Ovary (tissue), 9 donors: Measurements from ENCODE around the gene PAK3. TPM values are rescaled to one million over a fixed set of nuclear protein-coding genes. Genes with fewer than 3 reads are reported as not detected.

ENCODE experiments used
- DNase-seq, 5 donors: peaks; one replicate each; pipeline ENCODE4 v3.0.0-alpha.2; 2019 to 2020
- H3K27ac ChIP-seq, 2 donors: fragments of 200-600 bp; one replicate each; pipeline versions ENCODE4 v1.5.1 to v1.8.0; 2019 to 2022
- H3K27me3 ChIP-seq: fragments of 200-600 bp; one replicate; pipeline ENCODE4 v1.8.0; 2022
- H3K36me3 ChIP-seq: fragments of 200-600 bp; sonication (generic); one replicate; pipeline ENCODE4 v1.5.1; 2019
- H3K4me1 ChIP-seq: one replicate; pipeline ENCODE4 v1.8.1; 2013; ENCODE audit warnings: mild to moderate bottlenecking, moderate library complexity; ENCODE audit not compliant: insufficient read depth
- H3K4me3 ChIP-seq: fragments of 200-600 bp; sonication (generic); one replicate; pipeline ENCODE4 v1.5.1; 2017
- H3K9me3 ChIP-seq, 2 donors: fragments of 200-600 bp in 1 of 2; sonication (generic) in 1 of 2; one replicate each; pipeline versions ENCODE4 v1.5.1 to v1.8.1; 2013 to 2019; ENCODE audit warnings: mild to moderate bottlenecking in 1 of 2, moderate library complexity in 1 of 2
- EP300 ChIP-seq: sonication (generic); formaldehyde crosslinking; IDR thresholded peaks from one replicate; pipeline ENCODE4 v1.6.1; 2017; ENCODE audit warnings: antibody characterized with exemption
- POLR2A ChIP-seq: fragments of 450-650 bp; IDR thresholded peaks from one replicate; pipeline ENCODE4 v1.6.1; 2017; ENCODE audit warnings: antibody characterized with exemption, mild to moderate bottlenecking, moderate library complexity
- WGBS, 3 donors: extraction: QIAGEN DNeasy Blood & Tissue Kit in 1 of 3; methylation state at CpG; one replicate each; pipeline versions ENCODE4 v1.1.5 to v1.1.7; 2013 to 2017; 5-methylcytosine and 5-hydroxymethylcytosine counted together
- intact Hi-C, 4 donors: fragments of 100-400 bp; cut with DNase I; formaldehyde crosslinking; loops; one replicate each; pipeline versions ENCODE4 v1.11.0 to v1.15.1; 2022 to 2023
- polyA plus RNA-seq, 2 donors: library from polyadenylated mRNA; stranded (reverse); fragments of 200-250 nt in 1 of 2; fragments of 350-450 nt in 1 of 2; fragmentation: Illumina TruSeq in 1 of 2; extraction: RNeasy Lipid Tissue Mini Kit (QIAGEN cat#74804) in 1 of 2; gene quantifications; one replicate each; pipeline ENCODE4 v1.2.3, GENCODE V29; 2013 to 2014
- total RNA-seq, 7 donors: library from RNA; depleted of rRNA in 2 of 7; stranded (reverse); fragments of >200 nt in 2 of 7; fragmentation: NEBNext Ultra II Directional in 3 of 7; extraction: Animal tissue kit (Norgen Biotek cat#: 25700) in 3 of 7; gene quantifications; one replicate each; pipeline versions ENCODE4 v1.1.0 to v1.2.4, GENCODE V29; 2016 to 2023
- TF ChIP-seq, protein P1 (sequence below), 3 donors: fragments of 450-650 bp in 2 of 3; fragments of 200-600 bp in 1 of 3; IDR thresholded peaks; one replicate each; pipeline versions ENCODE4 v1.5.1 to v1.8.0; 2016 to 2022; ENCODE audit warnings: antibody characterized with exemption in 3 of 3, mild to moderate bottlenecking in 1 of 3
- donor health status: DM: no; HTN: no; CAD: no; lungs with moderate emphysema.
- donor health status: DM: no; HTN: no; CAD: no.
- donor health status: Bipolar disorder and iron deficiency.
- donor health status: DM: yes; HTN: yes; CAD: no.
- donor health status: DM: no; HTN: no; CAD: no.
- donor health status: DM: yes; HTN: yes; CAD: no.

Gene PAK3
- total and polyA plus RNA-seq, 9 donors, result 0.61 to 15.8 (median 5.4) TPM

- no peak for DNase-seq
- H3K27ac ChIP-seq, result no peak overlapping the region
- no peaks in the 10 kb centered on the region for H3K27me3 ChIP-seq
- no peaks in the 10 kb centered on the region for H3K36me3 ChIP-seq
- H3K4me3 ChIP-seq, result no peak overlapping the region
- intact Hi-C loops, result no loop called here
- WGBS, 3 donors, result 42 to 50% (median 45%) methylated on average over 1 of the region's 1 CpG
- no peaks in the 10 kb centered on the region for H3K9me3 ChIP-seq
- TF ChIP-seq POLR2A (no peak), EP300 (no peak)
- H3K4me1 ChIP-seq, result no peaks in the 10 kb centered on the region
Measured at GRCh38 chrX:111083081-111083480, 12.9 kb upstream of the PAK3 start.

GRCh38 chrX:111086591-111087006 lies 9.4 kb upstream of the PAK3 start:
- H3K4me3 ChIP-seq, result no peak overlapping the region
- H3K4me1 ChIP-seq, result no peaks in the 10 kb centered on the region
- H3K36me3 ChIP-seq, result no peaks in the 10 kb centered on the region
- no peak for DNase-seq
- TF ChIP-seq EP300 (no peak), POLR2A (no peak)
- TF ChIP-seq, protein P1, sequence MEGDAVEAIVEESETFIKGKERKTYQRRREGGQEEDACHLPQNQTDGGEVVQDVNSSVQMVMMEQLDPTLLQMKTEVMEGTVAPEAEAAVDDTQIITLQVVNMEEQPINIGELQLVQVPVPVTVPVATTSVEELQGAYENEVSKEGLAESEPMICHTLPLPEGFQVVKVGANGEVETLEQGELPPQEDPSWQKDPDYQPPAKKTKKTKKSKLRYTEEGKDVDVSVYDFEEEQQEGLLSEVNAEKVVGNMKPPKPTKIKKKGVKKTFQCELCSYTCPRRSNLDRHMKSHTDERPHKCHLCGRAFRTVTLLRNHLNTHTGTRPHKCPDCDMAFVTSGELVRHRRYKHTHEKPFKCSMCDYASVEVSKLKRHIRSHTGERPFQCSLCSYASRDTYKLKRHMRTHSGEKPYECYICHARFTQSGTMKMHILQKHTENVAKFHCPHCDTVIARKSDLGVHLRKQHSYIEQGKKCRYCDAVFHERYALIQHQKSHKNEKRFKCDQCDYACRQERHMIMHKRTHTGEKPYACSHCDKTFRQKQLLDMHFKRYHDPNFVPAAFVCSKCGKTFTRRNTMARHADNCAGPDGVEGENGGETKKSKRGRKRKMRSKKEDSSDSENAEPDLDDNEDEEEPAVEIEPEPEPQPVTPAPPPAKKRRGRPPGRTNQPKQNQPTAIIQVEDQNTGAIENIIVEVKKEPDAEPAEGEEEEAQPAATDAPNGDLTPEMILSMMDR (IDR thresholded peaks at IDR 0.05), result no peak
- no peaks in the 10 kb centered on the region for H3K9me3 ChIP-seq
- H3K27ac ChIP-seq, result peak overlapping the region in 1 of 2 donors; percentile 38
- no peaks in the 10 kb centered on the region for H3K27me3 ChIP-seq
- 14 to 35% (median 23%) methylated on average over 6 of the region's 6 CpGs for WGBS, 3 donors
- intact Hi-C loops, result no loop called here

DNA sequence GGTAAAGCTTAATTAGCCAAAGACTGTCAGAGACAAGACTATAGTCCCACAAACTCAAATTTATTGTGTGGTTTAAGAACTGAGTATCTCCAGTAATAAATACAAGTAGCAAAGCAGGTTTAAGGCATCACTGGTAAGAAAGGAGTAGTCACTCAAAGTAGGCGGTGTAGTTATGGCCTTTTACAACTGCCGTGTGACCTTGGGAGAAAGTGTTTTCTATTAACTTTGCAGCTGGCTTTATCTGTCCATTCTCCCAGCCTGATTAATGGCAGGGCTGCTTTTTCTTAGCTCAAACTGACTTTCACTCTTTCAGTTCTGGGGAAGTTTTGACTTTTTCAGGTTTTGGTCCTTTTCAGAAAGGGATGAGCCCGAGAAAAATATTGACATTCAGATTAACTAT lies 7.4 kb upstream of the PAK3 start:
- intact Hi-C loops, result no loop called here
- no peaks in the 10 kb centered on the region for H3K36me3 ChIP-seq
- 21 to 29% (median 27%) methylated on average over 3 of the region's 3 CpGs for WGBS, 3 donors
- no peak for DNase-seq
- no peaks in the 10 kb centered on the region for H3K27me3 ChIP-seq
- TF ChIP-seq, protein P1 (IDR thresholded peaks at IDR 0.05), result no peak
- TF ChIP-seq POLR2A, result no peak
- TF ChIP-seq EP300, result no peak
- H3K4me1 ChIP-seq, result no peaks in the 10 kb centered on the region
- no peaks in the 10 kb centered on the region for H3K9me3 ChIP-seq
- H3K4me3 ChIP-seq, result no peak overlapping the region
- H3K27ac ChIP-seq, result no peak overlapping the region

DNA sequence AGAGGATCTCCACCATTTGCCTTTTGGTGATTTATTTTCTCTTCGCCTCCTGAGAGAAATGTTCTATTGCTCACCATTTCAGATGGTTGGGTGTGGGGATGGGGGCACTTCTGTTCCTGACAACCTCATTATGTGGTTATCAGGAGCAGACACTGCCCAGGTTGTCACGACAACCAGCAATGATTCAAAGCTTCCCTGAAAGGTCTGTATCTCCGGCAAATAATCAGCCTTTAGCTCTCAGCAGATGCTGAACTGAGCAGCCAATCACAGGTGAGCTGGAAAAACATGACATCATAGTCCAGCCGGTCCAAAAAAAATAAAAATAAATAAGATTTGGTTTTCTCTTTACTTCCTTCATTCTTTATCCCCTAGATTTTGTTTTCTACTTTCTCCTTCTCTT lies 5.5 kb upstream of the PAK3 start:
- intact Hi-C loops, result no loop called here
- Histone ChIP-seq H3K27ac (no peak overlapping the region), H3K36me3 (no peaks in the 10 kb centered on the region), H3K4me1 (no peaks in the 10 kb centered on the region), H3K27me3 (no peaks in the 10 kb centered on the region), H3K9me3 (no peaks in the 10 kb centered on the region), H3K4me3 (no peak overlapping the region)
- no peak for TF ChIP-seq POLR2A
- TF ChIP-seq, protein P1 (IDR thresholded peaks at IDR 0.05), result no peak
- TF ChIP-seq EP300, result no peak
- WGBS, 3 donors, result 44 to 66% (median 58%) methylated on average over 4 of the region's 4 CpGs
- no peak for DNase-seq

DNA sequence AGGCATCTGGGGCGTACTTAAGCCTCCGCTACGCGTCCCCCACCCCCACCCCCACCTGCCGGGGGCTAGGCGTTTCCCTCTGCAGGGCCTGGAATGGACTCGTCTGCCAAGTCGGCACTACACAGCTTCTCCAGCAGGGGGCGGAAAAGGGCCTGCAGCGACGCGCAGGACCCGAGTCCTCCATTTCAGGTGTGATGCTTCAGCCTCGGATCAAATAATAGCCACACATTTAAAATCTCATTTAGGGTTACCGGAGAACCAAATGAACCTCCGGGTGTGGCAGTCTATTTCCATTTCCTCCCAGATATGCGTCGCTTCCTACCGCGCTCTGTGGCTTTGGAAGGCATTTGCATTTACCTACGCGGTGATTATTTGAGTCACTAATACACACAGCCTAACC lies 2.9 kb downstream of the PAK3 start:
- no peaks in the 10 kb centered on the region for H3K27me3 ChIP-seq
- no peak overlapping the region for H3K27ac ChIP-seq
- intact Hi-C loops, result no loop called here

More for the DNA sequence above, 2.9 kb downstream of the PAK3 start:
- TF ChIP-seq EP300 (no peak), POLR2A (no peak)
- TF ChIP-seq, protein P1 (IDR thresholded peaks at IDR 0.05), result peak; percentile 21 to 35 (median 30)
- Histone ChIP-seq H3K9me3 (no peaks in the 10 kb centered on the region), H3K36me3 (no peaks in the 10 kb centered on the region), H3K4me3 (no peak overlapping the region), H3K4me1 (peaks cover 4% of the 10 kb centered on the region)
- peak; percentile 23 to 54 (median 47) for DNase-seq
- 38 to 39% (median 39%) methylated on average over 19 to 22 of the region's 22 CpGs for WGBS, 3 donors
